Activated naive CD4-positive, alpha-beta T cell treated with anti-CD3 and anti-CD28 coated beads, Interleukin-2, amount 50 U/mL, for 72 hours (primary cell): Measurements from ENCODE around the gene PI4K2A. TPM values are rescaled to one million over a fixed set of nuclear protein-coding genes. Genes with fewer than 3 reads are reported as not detected.
"Not testable (repeated sequence)": the region's sequence is repeated elsewhere in the genome, so short reads cannot be mapped to it uniquely, and the experiment has no call there.

ENCODE experiments used
- ATAC-seq, 2 donors: fragments of 150-1000 bp; cut with Tn5 transposase; 2 replicates each; pipeline ENCODE4 v1.10.0; 2021; ENCODE audit warnings: mild to moderate bottlenecking in 2 of 2, moderate library complexity in 2 of 2
- DNase-seq, 2 donors: peaks; one replicate each; pipeline ENCODE4 v3.0.0; 2021 to 2022; ENCODE audit warnings: low spot score in 2 of 2
- H3K27ac Mint-ChIP-seq, 2 donors: one replicate each; pipeline ENCODE4 v1.8.0; 2022; ENCODE audit warnings: mild to moderate bottlenecking in 2 of 2, mixed read lengths in 2 of 2
- H3K36me3 Mint-ChIP-seq, 2 donors: one replicate each; pipeline ENCODE4 v1.8.0; 2022; ENCODE audit warnings: mixed read lengths in 2 of 2
- H3K9me3 Mint-ChIP-seq, 2 donors: one replicate each; pipeline ENCODE4 v1.8.0; 2022; ENCODE audit warnings: mixed read lengths in 2 of 2
- total RNA-seq, 2 donors: library from RNA; stranded (reverse); gene quantifications; one replicate each; pipeline ENCODE4 v1.2.3, GENCODE V29; 2022

The PI4K2A gene
- total RNA-seq, 2 donors from 2014 or later = 9.7 to 13.6 TPM

- ATAC-seq, H3K9me3 Mint-ChIP-seq, DNase-seq, H3K36me3 Mint-ChIP-seq: not testable (repeated sequence)
- peak overlapping the region in 1 of 2 donors; percentile 57 for H3K27ac Mint-ChIP-seq
These were observed 8.9 kb downstream of the PI4K2A start for GRCh38 chr10:97649405-97649750.

GRCh38 chr10:97650726-97651125 is 10.3 kb downstream of the PI4K2A start:
- H3K9me3 Mint-ChIP-seq = no peaks in the 10 kb centered on the region
- DNase-seq = no peak
- no peak overlapping the region for H3K27ac Mint-ChIP-seq
- ATAC-seq = no peak
- H3K36me3 Mint-ChIP-seq = peaks cover 0 to 6% of the 10 kb centered on the region in 2 donors

- ATAC-seq (no peak), DNase-seq (no peak)
- H3K27ac Mint-ChIP-seq = no peak overlapping the region
- H3K36me3 Mint-ChIP-seq = peaks cover 2 to 6% of the 10 kb centered on the region in 2 donors
- H3K9me3 Mint-ChIP-seq = no peaks in the 10 kb centered on the region
These were observed 11.3 kb downstream of the PI4K2A start for GRCh38 chr10:97651773-97652172.

- ATAC-seq (no peak), DNase-seq (no peak)
- peak overlapping the region; percentile 10 for H3K27ac Mint-ChIP-seq
- H3K9me3 Mint-ChIP-seq = no peaks in the 10 kb centered on the region
- peaks cover 5 to 6% of the 10 kb centered on the region in 2 donors for H3K36me3 Mint-ChIP-seq
These were observed 16.3 kb downstream of the PI4K2A start for GRCh38 chr10:97656777-97657176.

GRCh38 chr10:97659589-97659988 is 19.1 kb downstream of the PI4K2A start:
- H3K36me3 Mint-ChIP-seq = peaks cover 0 to 11% of the 10 kb centered on the region in 2 donors
- ATAC-seq (no peak), DNase-seq (no peak)
- no peaks in the 10 kb centered on the region for H3K9me3 Mint-ChIP-seq
- no peak overlapping the region for H3K27ac Mint-ChIP-seq

GRCh38 chr10:97664282-97664850 is 23.9 kb downstream of the PI4K2A start:
- no peak overlapping the region for H3K27ac Mint-ChIP-seq

GRCh38 chr10:97666992-97667391 is 26.5 kb downstream of the PI4K2A start:
- Mint-ChIP-seq H3K27ac (no peak overlapping the region), H3K9me3 (no peaks in the 10 kb centered on the region), H3K36me3 (peaks cover 0 to 12% of the 10 kb centered on the region in 2 donors)
- DNase-seq (no peak), ATAC-seq (no peak)

More at GRCh38 chr10:97664282-97664850, 23.9 kb downstream of the PI4K2A start:
- Mint-ChIP-seq H3K9me3 (no peaks in the 10 kb centered on the region), H3K36me3 (peaks cover 0 to 12% of the 10 kb centered on the region in 2 donors)
- ATAC-seq (no peak), DNase-seq (no peak)

- no peaks in the 10 kb centered on the region for H3K9me3 Mint-ChIP-seq
- no peak for ATAC-seq
- DNase-seq = no peak
- H3K36me3 Mint-ChIP-seq = peaks cover 0 to 12% of the 10 kb centered on the region in 2 donors
- H3K27ac Mint-ChIP-seq = no peak overlapping the region
These were observed 27.0 kb downstream of the PI4K2A start for GRCh38 chr10:97667463-97667862.

- H3K27ac Mint-ChIP-seq = no peak overlapping the region
- DNase-seq = no peak
- ATAC-seq = no peak
- peaks cover 0 to 6% of the 10 kb centered on the region in 2 donors for H3K36me3 Mint-ChIP-seq
- no peaks in the 10 kb centered on the region for H3K9me3 Mint-ChIP-seq
These were observed 29.1 kb downstream of the PI4K2A start for GRCh38 chr10:97669571-97669970.

GRCh38 chr10:97673736-97674525 is 33.5 kb downstream of the PI4K2A start:
- peak; percentile 80 to 90 for ATAC-seq
- DNase-seq = peak in 1 of 2 donors; percentile 22
- Mint-ChIP-seq H3K27ac (peak overlapping the region in 1 of 2 donors; percentile 50), H3K36me3 (no peaks in the 10 kb centered on the region), H3K9me3 (no peaks in the 10 kb centered on the region)

- no peak for ATAC-seq
- DNase-seq = no peak
- Mint-ChIP-seq H3K9me3 (no peaks in the 10 kb centered on the region), H3K36me3 (no peaks in the 10 kb centered on the region), H3K27ac (no peak overlapping the region)
These were observed 34.8 kb downstream of the PI4K2A start for GRCh38 chr10:97675222-97675621.

GRCh38 chr10:97676770-97677581 is 36.5 kb downstream of the PI4K2A start:
- no peak overlapping the region for H3K27ac Mint-ChIP-seq
- no peaks in the 10 kb centered on the region for H3K9me3 Mint-ChIP-seq
- H3K36me3 Mint-ChIP-seq = no peaks in the 10 kb centered on the region
- ATAC-seq (peak; percentile 58 to 74), DNase-seq (peak in 1 of 2 donors; percentile 33)

GRCh38 chr10:97679594-97679993 is 39.1 kb downstream of the PI4K2A start:
- no peak for DNase-seq
- H3K9me3 Mint-ChIP-seq = no peaks in the 10 kb centered on the region
- no peaks in the 10 kb centered on the region for H3K36me3 Mint-ChIP-seq
- H3K27ac Mint-ChIP-seq = peak overlapping the region in 1 of 2 donors; percentile 1
- no peak for ATAC-seq

GRCh38 chr10:97682042-97682441 is 41.6 kb downstream of the PI4K2A start:
- H3K27ac Mint-ChIP-seq = no peak overlapping the region
- ATAC-seq (no peak), DNase-seq (no peak)
- no peaks in the 10 kb centered on the region for H3K9me3 Mint-ChIP-seq
- H3K36me3 Mint-ChIP-seq = no peaks in the 10 kb centered on the region

GRCh38 chr10:97683556-97684367 is 43.3 kb downstream of the PI4K2A start:
- ATAC-seq (no peak), DNase-seq (no peak)
- H3K27ac Mint-ChIP-seq = no peak overlapping the region

GRCh38 chr10:97684368-97684713 is 43.9 kb downstream of the PI4K2A start:
- H3K36me3 Mint-ChIP-seq, DNase-seq, H3K27ac Mint-ChIP-seq, ATAC-seq, H3K9me3 Mint-ChIP-seq: not testable (repeated sequence)

More at GRCh38 chr10:97683556-97684367, 43.3 kb downstream of the PI4K2A start:
- Mint-ChIP-seq H3K9me3 (no peaks in the 10 kb centered on the region), H3K36me3 (no peaks in the 10 kb centered on the region)
